Keratinocyte (primary cell): ENCODE results near the gene MMP19.

Experiments used
- EZH2 ChIP-seq: IDR thresholded peaks from one replicate; pipeline ENCODE4 v1.6.1; 2012; ENCODE audit warnings: inconsistent platforms, mild to moderate bottlenecking, low read length, moderate library complexity
- TF ChIP-seq, protein P1 (sequence below), 3 experiments: IDR thresholded peaks in 1 of 3; conservative IDR thresholded peaks in 1 of 3; optimal IDR thresholded peaks in 1 of 3; 2 replicates in 2 of 3; 3 replicates in 1 of 3; pipeline versions ENCODE3 to v1.5.1; 2011; ENCODE audit warnings: low read length in 3 of 3, mild to moderate bottlenecking in 3 of 3, moderate library complexity in 2 of 3, control low read depth in 1 of 3, inconsistent platforms in 1 of 3; ENCODE audit not compliant: insufficient read depth in 2 of 3; ENCODE audit errors: extremely low read depth in 1 of 3

DNA sequence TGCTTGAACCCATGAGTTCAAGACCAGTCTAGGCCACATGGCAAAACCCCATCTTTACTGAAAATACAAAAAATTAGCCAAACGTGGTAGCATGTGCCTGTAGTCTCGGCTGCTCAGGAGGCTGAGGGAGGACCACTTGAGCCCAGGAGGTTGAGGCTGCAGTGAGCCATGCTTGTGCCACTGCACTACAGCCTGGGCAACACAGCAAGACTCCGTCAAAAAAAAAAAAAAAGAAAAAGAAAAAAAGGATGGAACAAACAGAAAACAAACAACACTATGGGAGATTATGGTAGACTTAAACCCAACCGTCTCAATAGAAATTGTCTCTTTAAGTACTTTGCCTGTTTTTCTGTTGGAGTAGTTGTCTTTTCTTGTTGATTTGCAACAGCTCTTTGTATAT, 48.6 kb upstream of the MMP19 start:
- TF ChIP-seq, protein P1, sequence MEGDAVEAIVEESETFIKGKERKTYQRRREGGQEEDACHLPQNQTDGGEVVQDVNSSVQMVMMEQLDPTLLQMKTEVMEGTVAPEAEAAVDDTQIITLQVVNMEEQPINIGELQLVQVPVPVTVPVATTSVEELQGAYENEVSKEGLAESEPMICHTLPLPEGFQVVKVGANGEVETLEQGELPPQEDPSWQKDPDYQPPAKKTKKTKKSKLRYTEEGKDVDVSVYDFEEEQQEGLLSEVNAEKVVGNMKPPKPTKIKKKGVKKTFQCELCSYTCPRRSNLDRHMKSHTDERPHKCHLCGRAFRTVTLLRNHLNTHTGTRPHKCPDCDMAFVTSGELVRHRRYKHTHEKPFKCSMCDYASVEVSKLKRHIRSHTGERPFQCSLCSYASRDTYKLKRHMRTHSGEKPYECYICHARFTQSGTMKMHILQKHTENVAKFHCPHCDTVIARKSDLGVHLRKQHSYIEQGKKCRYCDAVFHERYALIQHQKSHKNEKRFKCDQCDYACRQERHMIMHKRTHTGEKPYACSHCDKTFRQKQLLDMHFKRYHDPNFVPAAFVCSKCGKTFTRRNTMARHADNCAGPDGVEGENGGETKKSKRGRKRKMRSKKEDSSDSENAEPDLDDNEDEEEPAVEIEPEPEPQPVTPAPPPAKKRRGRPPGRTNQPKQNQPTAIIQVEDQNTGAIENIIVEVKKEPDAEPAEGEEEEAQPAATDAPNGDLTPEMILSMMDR (optimal IDR thresholded peaks at IDR 0.05 in 1 of 3, IDR thresholded peaks at IDR 0.05 in 1 of 3, conservative IDR thresholded peaks at IDR 0.05 in 1 of 3; ENCODE audit: extremely low read depth in 1 of 3, insufficient read depth in 2 of 3, low read length in 3 of 3) = no peak
- no peak for TF ChIP-seq EZH2
